Measurements from ENCODE around the gene SLAMF8.
A peak's percentile ranks its signal among the peaks of the same experiment; 100 is the strongest.

Gene SLAMF8

GRCh38 chr1:159826441-159827101 lies at the start of gene SLAMF8:
Gene SLAMF8 (plus strand): TSS chr1:159826873. CDS start chr1:159826899, 26 bp downstream.
- Mint-ChIP-seq H3K27ac (peak within 1 kb of the TSS; percentile 85), H3K4me3 (peak within 1 kb of the TSS; percentile 39), H3K36me3 (ENCODE audit: low read depth) (peaks cover 3% of the 10 kb centered on the region), H3K27me3 (no peaks in the 10 kb centered on the region), H3K9me3 (peaks cover 4% of the 10 kb centered on the region), H3K4me1 (ENCODE audit: low read depth) (peaks cover 54% of the 10 kb centered on the region)
- peak; percentile 66 for DNase-seq

- Mint-ChIP-seq H3K27ac (no peak overlapping the region), H3K9me3 (no peaks in the 10 kb centered on the region), H3K4me1 (ENCODE audit: low read depth) (peaks cover 18% of the 10 kb centered on the region), H3K36me3 (ENCODE audit: low read depth) (peaks cover 2% of the 10 kb centered on the region), H3K4me3 (no peak overlapping the region), H3K27me3 (no peaks in the 10 kb centered on the region)
- DNase-seq: no peak
These were observed 48.4 kb upstream of the SLAMF8 start for GRCh38 chr1:159778266-159778665.

- H3K4me3 Mint-ChIP-seq: no peak overlapping the region
These were observed 47.2 kb upstream of the SLAMF8 start for GRCh38 chr1:159779403-159779851.

GRCh38 chr1:159780583-159781582 lies 45.8 kb upstream of the SLAMF8 start, which contains the start of gene DUSP23:
Gene DUSP23 (plus strand): TSS chr1:159780962. CDS start chr1:159781101, 139 bp downstream.
- H3K9me3 Mint-ChIP-seq: no peaks in the 10 kb centered on the region
- H3K4me1 Mint-ChIP-seq (ENCODE audit: low read depth): peaks cover 21% of the 10 kb centered on the region
- H3K27me3 Mint-ChIP-seq: no peaks in the 10 kb centered on the region
- peak; percentile 97 for DNase-seq
- H3K36me3 Mint-ChIP-seq (ENCODE audit: low read depth): peaks cover 2% of the 10 kb centered on the region
- peak within 1 kb of the TSS; percentile 80 for H3K27ac Mint-ChIP-seq
- H3K4me3 Mint-ChIP-seq: peak within 1 kb of the TSS; percentile 76

More at GRCh38 chr1:159779403-159779851, 47.2 kb upstream of the SLAMF8 start:
- Mint-ChIP-seq H3K27me3 (no peaks in the 10 kb centered on the region), H3K27ac (no peak overlapping the region), H3K36me3 (ENCODE audit: low read depth) (peaks cover 2% of the 10 kb centered on the region), H3K4me1 (ENCODE audit: low read depth) (peaks cover 21% of the 10 kb centered on the region), H3K9me3 (no peaks in the 10 kb centered on the region)
- DNase-seq: no peak

- Mint-ChIP-seq H3K27me3 (no peaks in the 10 kb centered on the region), H3K9me3 (no peaks in the 10 kb centered on the region), H3K4me3 (peak overlapping the region; percentile 76), H3K36me3 (ENCODE audit: low read depth) (peaks cover 2% of the 10 kb centered on the region), H3K4me1 (ENCODE audit: low read depth) (peaks cover 21% of the 10 kb centered on the region), H3K27ac (no peak overlapping the region)
- no peak for DNase-seq
These were observed 44.7 kb upstream of the SLAMF8 start for GRCh38 chr1:159781992-159782391.

GRCh38 chr1:159783724-159784123 lies 42.9 kb upstream of the SLAMF8 start:
- H3K27ac Mint-ChIP-seq: no peak overlapping the region
- no peaks in the 10 kb centered on the region for H3K9me3 Mint-ChIP-seq
- no peak for DNase-seq
- H3K27me3 Mint-ChIP-seq: no peaks in the 10 kb centered on the region
- H3K4me3 Mint-ChIP-seq: no peak overlapping the region
- H3K4me1 Mint-ChIP-seq (ENCODE audit: low read depth): peaks cover 21% of the 10 kb centered on the region
- H3K36me3 Mint-ChIP-seq (ENCODE audit: low read depth): peaks cover 2% of the 10 kb centered on the region

GRCh38 chr1:159786465-159786864 lies 40.2 kb upstream of the SLAMF8 start:
- H3K9me3 Mint-ChIP-seq: no peaks in the 10 kb centered on the region
- no peak overlapping the region for H3K27ac Mint-ChIP-seq
- H3K27me3 Mint-ChIP-seq: peaks cover 5% of the 10 kb centered on the region
- DNase-seq: no peak
- H3K4me3 Mint-ChIP-seq: no peak overlapping the region
- H3K4me1 Mint-ChIP-seq (ENCODE audit: low read depth): peaks cover 7% of the 10 kb centered on the region
- H3K36me3 Mint-ChIP-seq (ENCODE audit: low read depth): peaks cover 1% of the 10 kb centered on the region

- Mint-ChIP-seq H3K27ac (no peak overlapping the region), H3K27me3 (peaks cover 5% of the 10 kb centered on the region), H3K4me1 (ENCODE audit: low read depth) (peaks cover 3% of the 10 kb centered on the region), H3K4me3 (no peak overlapping the region), H3K36me3 (ENCODE audit: low read depth) (no peaks in the 10 kb centered on the region), H3K9me3 (no peaks in the 10 kb centered on the region)
- no peak for DNase-seq
These were observed 39.7 kb upstream of the SLAMF8 start for GRCh38 chr1:159786966-159787365.

GRCh38 chr1:159790237-159790917 lies 36.3 kb upstream of the SLAMF8 start:
- H3K36me3 Mint-ChIP-seq (ENCODE audit: low read depth): no peaks in the 10 kb centered on the region
- peak; percentile 35 for DNase-seq
- no peak overlapping the region for H3K27ac Mint-ChIP-seq

GRCh38 chr1:159791031-159791430 lies 35.6 kb upstream of the SLAMF8 start:
- Mint-ChIP-seq H3K4me1 (ENCODE audit: low read depth) (no peaks in the 10 kb centered on the region), H3K36me3 (ENCODE audit: low read depth) (no peaks in the 10 kb centered on the region), H3K9me3 (no peaks in the 10 kb centered on the region), H3K4me3 (no peak overlapping the region), H3K27ac (no peak overlapping the region), H3K27me3 (peaks cover 5% of the 10 kb centered on the region)
- no peak for DNase-seq

More at GRCh38 chr1:159790237-159790917, 36.3 kb upstream of the SLAMF8 start:
- Mint-ChIP-seq H3K4me1 (ENCODE audit: low read depth) (no peaks in the 10 kb centered on the region), H3K27me3 (peaks cover 5% of the 10 kb centered on the region), H3K4me3 (no peak overlapping the region), H3K9me3 (no peaks in the 10 kb centered on the region)

- Mint-ChIP-seq H3K27ac (no peak overlapping the region), H3K4me3 (no peak overlapping the region), H3K9me3 (no peaks in the 10 kb centered on the region), H3K4me1 (ENCODE audit: low read depth) (no peaks in the 10 kb centered on the region), H3K27me3 (peaks cover 5% of the 10 kb centered on the region), H3K36me3 (ENCODE audit: low read depth) (no peaks in the 10 kb centered on the region)
- no peak for DNase-seq
These were observed 35.2 kb upstream of the SLAMF8 start for GRCh38 chr1:159791461-159791860.

GRCh38 chr1:159795534-159795933 lies 31.1 kb upstream of the SLAMF8 start:
- Mint-ChIP-seq H3K4me1 (ENCODE audit: low read depth) (peaks cover 11% of the 10 kb centered on the region), H3K27me3 (peaks cover 5% of the 10 kb centered on the region), H3K9me3 (no peaks in the 10 kb centered on the region), H3K27ac (no peak overlapping the region), H3K4me3 (no peak overlapping the region), H3K36me3 (ENCODE audit: low read depth) (no peaks in the 10 kb centered on the region)
- DNase-seq: no peak

GRCh38 chr1:159798893-159799292 lies 27.8 kb upstream of the SLAMF8 start:
- no peak overlapping the region for H3K27ac Mint-ChIP-seq
- H3K4me1 Mint-ChIP-seq (ENCODE audit: low read depth): peaks cover 18% of the 10 kb centered on the region
- no peaks in the 10 kb centered on the region for H3K9me3 Mint-ChIP-seq
- no peaks in the 10 kb centered on the region for H3K36me3 Mint-ChIP-seq (ENCODE audit: low read depth)
- no peak overlapping the region for H3K4me3 Mint-ChIP-seq
- peak; percentile 43 for DNase-seq
- no peaks in the 10 kb centered on the region for H3K27me3 Mint-ChIP-seq

- H3K27ac Mint-ChIP-seq: no peak overlapping the region
- no peak for DNase-seq
- no peaks in the 10 kb centered on the region for H3K36me3 Mint-ChIP-seq (ENCODE audit: low read depth)
- no peaks in the 10 kb centered on the region for H3K9me3 Mint-ChIP-seq
- no peaks in the 10 kb centered on the region for H3K27me3 Mint-ChIP-seq
- H3K4me1 Mint-ChIP-seq (ENCODE audit: low read depth): peaks cover 18% of the 10 kb centered on the region
- H3K4me3 Mint-ChIP-seq: no peak overlapping the region
These were observed 27.2 kb upstream of the SLAMF8 start for GRCh38 chr1:159799446-159799985.

Measured in activated T-cell treated with anti-CD3 and anti-CD28 coated beads, Interleukin-2, amount 50 U/mL, for 24 hours (primary cell).